Cardiac fibroblast (primary cell): ENCODE measurements around the gene ROBO1.

Experiments used
- DNase-seq, 2 donors: peaks; one replicate each; pipeline versions ENCODE4 v3.0.0 to v3.0.0-alpha.2; 2010; ENCODE audit warnings: low read depth in 2 of 2
- H3K4me3 ChIP-seq, 2 donors: replicated peaks in 1 of 2; 1 replicate in 1 of 2; 2 replicates in 1 of 2; pipeline ENCODE4 v1.5.1; 2011; ENCODE audit warnings: low read depth in 2 of 2, low read length in 2 of 2, mild to moderate bottlenecking in 2 of 2, moderate library complexity in 1 of 2
- CTCF ChIP-seq: IDR thresholded peaks from one replicate; pipeline ENCODE4 v1.5.1; 2011; ENCODE audit warnings: low read depth, mild to moderate bottlenecking, low read length, inconsistent platforms

Gene ROBO1

GRCh38 chr3:79410136-79410535 lies 357.7 kb downstream of the ROBO1 start:
- no peak overlapping the region for H3K4me3 ChIP-seq
- no peak for DNase-seq
- TF ChIP-seq CTCF: no peak

GRCh38 chr3:79406175-79406574 lies 361.6 kb downstream of the ROBO1 start:
- no peak for DNase-seq
- no peak overlapping the region for H3K4me3 ChIP-seq
- peak; percentile 25 for TF ChIP-seq CTCF

- H3K4me3 ChIP-seq: no peak overlapping the region
These were observed 362.6 kb downstream of the ROBO1 start for GRCh38 chr3:79405183-79405582.

GRCh38 chr3:79396595-79396994 lies 371.2 kb downstream of the ROBO1 start:
- TF ChIP-seq CTCF: no peak
- DNase-seq: no peak

More at GRCh38 chr3:79405183-79405582, 362.6 kb downstream of the ROBO1 start:
- no peak for TF ChIP-seq CTCF
- DNase-seq: no peak

GRCh38 chr3:79392479-79392878 lies 375.3 kb downstream of the ROBO1 start:
- TF ChIP-seq CTCF: no peak
- DNase-seq: peak in 1 of 2 donors; percentile 29
- no peak overlapping the region for H3K4me3 ChIP-seq

More at GRCh38 chr3:79396595-79396994, 371.2 kb downstream of the ROBO1 start:
- no peak overlapping the region for H3K4me3 ChIP-seq

- H3K4me3 ChIP-seq: no peak overlapping the region
These were observed 377.4 kb downstream of the ROBO1 start for GRCh38 chr3:79390352-79390751.

More at GRCh38 chr3:79390352-79390751, 377.4 kb downstream of the ROBO1 start:
- TF ChIP-seq CTCF: no peak
- DNase-seq: no peak
